ENCODE measurements around the gene MT1G. TPM values are rescaled to one million over a fixed set of nuclear protein-coding genes. Genes with fewer than 3 reads are reported as not detected.
A peak's percentile ranks its signal among the peaks of the same experiment; 100 is the strongest.
"Not testable (repeated sequence)": the region's sequence is repeated elsewhere in the genome, so short reads cannot be mapped to it uniquely, and the experiment has no call there.

Gene MT1G
- total RNA-seq, 1 experiment from 2014 or later, result not detected

DNA sequence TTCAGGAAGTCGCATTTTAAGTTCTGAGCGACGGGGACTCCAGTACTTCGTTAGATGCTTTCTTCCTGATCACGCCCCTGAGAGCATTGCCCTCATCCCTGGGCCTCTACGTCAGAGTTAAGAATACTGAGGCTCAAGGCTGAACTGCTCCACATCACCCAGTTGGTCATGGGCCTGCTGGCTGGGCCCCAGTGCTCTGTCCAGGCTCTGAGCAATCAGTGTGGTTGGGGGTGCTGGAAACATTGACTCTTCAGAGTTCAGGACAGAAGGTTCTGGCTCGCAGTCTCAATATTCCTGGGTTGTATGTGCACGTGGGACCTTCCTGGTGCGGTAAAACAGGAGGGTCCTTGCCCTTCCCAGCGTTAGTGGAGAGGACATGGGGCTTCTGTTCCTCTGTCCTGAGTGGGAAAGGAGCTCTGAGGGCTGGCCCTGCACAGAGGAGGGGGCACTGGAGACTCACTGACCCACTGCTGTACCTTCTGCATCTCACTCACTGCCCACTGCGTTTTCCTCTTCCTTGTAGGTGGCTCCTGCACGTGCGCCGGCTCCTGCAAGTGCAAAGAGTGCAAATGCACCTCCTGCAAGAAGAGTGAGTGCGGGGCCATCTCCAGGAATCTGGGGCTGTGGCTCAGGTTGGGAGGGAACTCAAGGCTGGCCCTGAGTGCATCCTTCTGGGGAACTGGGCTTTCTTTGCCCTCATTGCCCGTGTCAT is 41.8 kb downstream of the MT1G start:
- DNase-seq (ENCODE audit: unreplicated experiment), result no peak
- Mint-ChIP-seq H3K27ac (ENCODE audit: low read depth, unreplicated experiment) (peak overlapping the region; percentile 81), H3K4me1 (ENCODE audit: insufficient read depth, unreplicated experiment) (peaks cover 11% of the 10 kb centered on the region), H3K4me3 (ENCODE audit: unreplicated experiment) (peak overlapping the region; percentile 95), H3K9me3 (ENCODE audit: unreplicated experiment) (no peaks in the 10 kb centered on the region), H3K27me3 (ENCODE audit: insufficient read depth, unreplicated experiment) (no peaks in the 10 kb centered on the region), H3K36me3 (ENCODE audit: insufficient read depth, unreplicated experiment) (peaks cover 30% of the 10 kb centered on the region)
- TF ChIP-seq CTCF (IDR thresholded peaks at IDR 0.05; ENCODE audit: unreplicated experiment), result no peak
- POLR2A ChIA-PET, result interaction anchor here (0.6 to 15.3 kb wide), 38 partner anchors 10 to 1253 kb away, joined by 3 to 1404 read pairs (median 5); partner anchors contain the start of genes MT1F, MT1X, MT2A and NUP93
- BruUV-seq (replicated peaks), result TSS peak; percentile 90
- intact Hi-C loops (cut with micrococcal nuclease), result loop anchor here (1.0 kb wide), 1 partner anchor 18 kb away; the partner anchor contains the start of gene MT2A
- CTCF ChIA-PET, result interaction anchor here (0.5 to 2.7 kb wide), 9 partner anchors 8 to 75 kb away, joined by 3 to 12 read pairs (median 5); no protein-coding TSS in a partner anchor

GRCh38 chr16:56625140-56625942 is 42.5 kb downstream of the MT1G start, which contains the start of gene MT1E:
Gene MT1E (plus strand): TSS chr16:56625781. CDS start chr16:56625852, 71 bp downstream.
- BruUV-seq (replicated peaks), result no TSS peak
- ChIA-PET POLR2A (interaction anchor here (0.6 to 15.3 kb wide), 31 partner anchors 12 to 562 kb away, joined by 3 to 1404 read pairs (median 6); partner anchors contain the start of genes MT1F, MT1X, MT2A and NUP93), CTCF (interaction anchor here (0.5 to 2.7 kb wide), 9 partner anchors 9 to 76 kb away, joined by 3 to 12 read pairs (median 5); no protein-coding TSS in a partner anchor)
- H3K4me1 Mint-ChIP-seq (ENCODE audit: insufficient read depth, unreplicated experiment), result peaks cover 11% of the 10 kb centered on the region
- TF ChIP-seq CTCF (IDR thresholded peaks at IDR 0.05; ENCODE audit: unreplicated experiment), result no peak
- no peaks in the 10 kb centered on the region for H3K9me3 Mint-ChIP-seq (ENCODE audit: unreplicated experiment)
- H3K27me3 Mint-ChIP-seq (ENCODE audit: insufficient read depth, unreplicated experiment), result no peaks in the 10 kb centered on the region
- H3K36me3 Mint-ChIP-seq (ENCODE audit: insufficient read depth, unreplicated experiment), result peaks cover 30% of the 10 kb centered on the region
- H3K27ac Mint-ChIP-seq (ENCODE audit: low read depth, unreplicated experiment), result peak within 1 kb of the TSS; percentile 81
- intact Hi-C loops (cut with micrococcal nuclease), result loop anchor here (1.0 kb wide), 1 partner anchor 17 kb away; the partner anchor contains the start of gene MT2A
- peak; percentile 81 for DNase-seq (ENCODE audit: unreplicated experiment)
- peak within 1 kb of the TSS; percentile 95 for H3K4me3 Mint-ChIP-seq (ENCODE audit: unreplicated experiment)

GRCh38 chr16:56623637-56624036 is 44.2 kb downstream of the MT1G start:
- CTCF ChIA-PET, result interaction anchor here (0.9 to 1.4 kb wide), 6 partner anchors 9 to 166 kb away, joined by 3 to 6 read pairs (median 4); partner anchors contain the start of gene MT1X
- peaks cover 8% of the 10 kb centered on the region for H3K4me1 Mint-ChIP-seq (ENCODE audit: insufficient read depth, unreplicated experiment)
- BruUV-seq (replicated peaks), result no TSS peak

GRCh38 chr16:56623184-56623583 is 44.7 kb downstream of the MT1G start:
- intact Hi-C loops (cut with micrococcal nuclease), result not testable (repeated sequence)

More at GRCh38 chr16:56623637-56624036, 44.2 kb downstream of the MT1G start:
- no peaks in the 10 kb centered on the region for H3K9me3 Mint-ChIP-seq (ENCODE audit: unreplicated experiment)
- no peak for DNase-seq (ENCODE audit: unreplicated experiment)
- intact Hi-C loops (cut with micrococcal nuclease), result no loop called here
- H3K27me3 Mint-ChIP-seq (ENCODE audit: insufficient read depth, unreplicated experiment), result no peaks in the 10 kb centered on the region
- POLR2A ChIA-PET, result interaction anchor here (0.7 to 15.3 kb wide), 5 partner anchors 14 to 78 kb away, joined by 4 to 1404 read pairs (median 60); partner anchors contain the start of genes MT1F, MT1X and MT2A
- peaks cover 30% of the 10 kb centered on the region for H3K36me3 Mint-ChIP-seq (ENCODE audit: insufficient read depth, unreplicated experiment)
- no peak overlapping the region for H3K27ac Mint-ChIP-seq (ENCODE audit: low read depth, unreplicated experiment)
- no peak for TF ChIP-seq CTCF (IDR thresholded peaks at IDR 0.05; ENCODE audit: unreplicated experiment)
- H3K4me3 Mint-ChIP-seq (ENCODE audit: unreplicated experiment), result no peak overlapping the region

GRCh38 chr16:56621665-56622445 is 46.0 kb downstream of the MT1G start:
- BruUV-seq (replicated peaks); DNase-seq (ENCODE audit: unreplicated experiment); intact Hi-C loops (cut with micrococcal nuclease); H3K27ac Mint-ChIP-seq (ENCODE audit: low read depth, unreplicated experiment); H3K9me3 Mint-ChIP-seq (ENCODE audit: unreplicated experiment); H3K4me1 Mint-ChIP-seq (ENCODE audit: insufficient read depth, unreplicated experiment); H3K4me3 Mint-ChIP-seq (ENCODE audit: unreplicated experiment); H3K27me3 Mint-ChIP-seq (ENCODE audit: insufficient read depth, unreplicated experiment): not testable (repeated sequence)
- peaks cover 19% of the 10 kb centered on the region for H3K36me3 Mint-ChIP-seq (ENCODE audit: insufficient read depth, unreplicated experiment)
- ChIA-PET POLR2A (interaction anchor here (9.1 to 15.3 kb wide), 2 partner anchors 12 to 61 kb away, joined by 444 to 1404 read pairs; partner anchors contain the start of genes MT1X and MT2A), CTCF (interaction anchor here (0.7 to 0.9 kb wide), 2 partner anchors 10 to 21 kb away, joined by 3 read pairs; no protein-coding TSS in a partner anchor)

More at GRCh38 chr16:56623184-56623583, 44.7 kb downstream of the MT1G start:
- CTCF ChIA-PET, result interaction anchor here (0.9 to 1.4 kb wide), 4 partner anchors 8 to 79 kb away, joined by 3 to 6 read pairs (median 5); partner anchors contain the start of gene MT1X
- peaks cover 30% of the 10 kb centered on the region for H3K36me3 Mint-ChIP-seq (ENCODE audit: insufficient read depth, unreplicated experiment)
- H3K4me1 Mint-ChIP-seq (ENCODE audit: insufficient read depth, unreplicated experiment); DNase-seq (ENCODE audit: unreplicated experiment); H3K27me3 Mint-ChIP-seq (ENCODE audit: insufficient read depth, unreplicated experiment); H3K27ac Mint-ChIP-seq (ENCODE audit: low read depth, unreplicated experiment); BruUV-seq (replicated peaks); H3K4me3 Mint-ChIP-seq (ENCODE audit: unreplicated experiment); H3K9me3 Mint-ChIP-seq (ENCODE audit: unreplicated experiment): not testable (repeated sequence)
- POLR2A ChIA-PET, result interaction anchor here (0.7 to 15.3 kb wide), 5 partner anchors 14 to 79 kb away, joined by 4 to 1404 read pairs (median 60); partner anchors contain the start of genes MT1F, MT1X and MT2A
